ENCODE measurements around the gene SELENOT.

The SELENOT gene

GRCh38 chr3:150662410-150663200 is 59.5 kb downstream of the SELENOT start:
- DNase-seq (ENCODE audit: low spot score): no peak

DNA sequence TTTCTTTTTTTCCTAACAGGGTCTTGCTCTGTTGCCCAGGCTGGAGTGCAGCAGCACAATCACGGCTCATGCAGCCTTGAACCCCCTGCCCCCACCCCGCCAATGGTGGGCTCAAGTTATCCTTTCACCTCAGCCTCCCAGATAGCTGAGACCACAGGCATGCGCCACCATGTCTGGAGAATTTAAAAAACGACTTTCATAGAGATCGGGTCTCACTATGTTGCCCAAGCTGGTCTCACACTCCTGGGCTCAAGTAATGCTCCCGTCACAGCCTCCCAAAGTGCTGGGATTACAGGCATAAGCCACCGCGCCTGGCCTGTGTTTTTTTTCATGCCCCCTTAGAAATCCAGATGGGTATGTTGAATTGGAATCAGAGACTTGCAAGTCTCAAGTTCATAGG is 60.3 kb downstream of the SELENOT start:
- DNase-seq (ENCODE audit: low spot score): no peak

GRCh38 chr3:150666167-150666566 is 63.0 kb downstream of the SELENOT start:
- DNase-seq (ENCODE audit: low spot score): no peak

DNA sequence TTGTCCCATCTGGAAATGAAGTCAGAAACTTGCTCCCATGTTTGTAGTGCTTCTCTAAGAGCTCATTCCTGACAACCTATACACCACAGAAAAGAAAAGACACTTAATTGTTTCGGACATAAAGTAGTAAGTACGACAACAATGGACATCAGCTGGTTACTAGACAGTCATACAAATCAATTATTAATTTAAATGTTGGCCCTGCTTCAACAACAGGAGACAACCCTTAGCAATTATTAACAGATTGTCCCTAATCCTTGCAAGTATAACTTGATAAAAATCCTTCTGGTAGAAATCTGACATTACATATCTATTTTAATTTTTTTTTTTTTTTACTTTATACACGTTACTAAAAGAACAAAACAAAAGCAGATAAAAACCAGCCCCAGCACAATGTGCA is 70.8 kb downstream of the SELENOT start:
- DNase-seq (ENCODE audit: low spot score): no peak

DNA sequence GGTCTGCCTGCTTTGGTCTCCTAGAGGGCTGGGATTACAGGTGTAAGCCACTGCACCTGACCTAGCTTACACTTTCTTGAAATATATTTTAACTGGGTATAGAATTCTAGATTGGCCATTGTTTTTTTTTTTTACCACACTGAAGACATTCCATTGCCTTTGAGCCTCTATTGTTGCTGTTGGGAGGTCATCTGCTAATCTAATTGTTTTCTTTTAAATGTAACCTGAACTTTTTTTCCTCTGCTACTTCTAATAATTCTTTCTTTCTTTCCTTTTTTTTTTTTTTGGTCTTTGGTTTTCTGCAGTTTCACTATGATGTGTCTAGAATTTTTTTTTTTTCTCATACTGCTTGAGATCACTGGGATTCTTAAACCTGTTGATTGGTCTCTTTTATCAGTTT is 72.5 kb downstream of the SELENOT start:
- no peak for DNase-seq (ENCODE audit: low spot score)

Measured in kidney capillary endothelial cell (primary cell).